GM21526 (cell line): ENCODE data around the gene MCCC1.
A peak's percentile ranks its signal among the peaks of the same experiment; 100 is the strongest.
"Not testable (repeated sequence)": the region's sequence is repeated elsewhere in the genome, so short reads cannot be mapped to it uniquely, and the experiment has no call there.

Experiments used
- ATAC-seq: cut with Tn5 transposase; IDR thresholded peaks from one replicate; pipeline ENCODE4 v1.9.1; 2021; ENCODE audit warnings: moderate library complexity; ENCODE audit not compliant: unreplicated experiment, low FRiP score

MCCC1 gene

DNA sequence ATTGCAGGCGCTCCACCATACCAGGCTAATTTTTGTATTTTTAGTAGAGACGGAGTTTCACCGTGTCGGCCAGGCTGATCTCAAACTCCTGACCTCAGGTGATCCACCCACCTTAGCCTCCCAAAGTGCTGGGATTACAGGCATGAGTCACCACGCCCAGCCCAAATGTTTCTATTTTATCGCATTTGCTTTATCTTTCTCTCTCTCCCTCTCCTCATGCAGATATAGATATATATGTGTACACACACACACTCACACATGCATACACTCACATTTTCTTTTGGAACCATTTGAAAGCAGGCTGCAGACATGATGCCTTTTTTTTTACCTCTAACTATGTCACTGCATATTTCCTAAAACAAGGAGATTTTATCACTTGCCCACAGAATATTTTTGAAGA is 7.3 kb upstream of the MCCC1 start:
- ATAC-seq: no peak

DNA sequence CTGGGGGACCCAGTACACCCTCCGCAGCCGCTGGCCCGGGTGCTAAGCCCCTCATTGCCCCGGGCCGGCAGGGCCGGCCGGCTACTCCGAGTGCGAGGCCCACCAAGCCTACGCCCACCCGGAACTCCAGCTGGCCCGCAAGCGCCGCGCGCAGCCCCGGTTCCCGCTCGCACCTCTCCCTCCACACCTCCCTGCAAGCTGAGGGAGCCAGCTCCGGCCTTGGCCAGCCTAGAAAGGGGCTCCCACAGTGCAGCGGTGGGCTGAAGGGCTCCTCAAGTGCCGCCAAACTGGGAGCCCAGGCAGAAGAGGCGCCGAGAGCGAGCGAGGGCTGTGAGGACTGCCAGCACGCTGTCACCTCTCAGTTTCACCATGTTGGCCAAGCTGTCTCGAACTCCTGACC is 4.7 kb upstream of the MCCC1 start:
- ATAC-seq: not testable (repeated sequence)

DNA sequence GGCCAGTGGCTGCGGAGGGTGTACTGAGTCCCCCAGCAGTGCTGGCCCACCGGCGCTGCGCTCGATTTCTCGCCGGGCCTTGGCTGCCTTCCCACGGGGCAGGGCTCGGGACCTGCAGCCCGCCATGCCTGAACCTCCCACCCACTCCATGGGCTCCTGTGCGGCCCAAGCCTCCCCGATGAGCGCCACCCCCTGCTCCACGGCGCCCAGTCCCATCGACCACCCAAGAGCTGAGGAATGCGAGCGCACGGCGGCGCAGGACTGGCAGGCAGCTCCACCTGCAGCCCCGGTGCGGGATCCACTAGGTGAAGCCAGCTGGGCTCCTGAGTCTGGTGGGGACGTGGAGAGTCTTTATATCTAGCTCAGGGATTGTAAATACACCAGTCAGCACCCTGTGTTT is 1.7 kb upstream of the MCCC1 start:
- not testable (repeated sequence) for ATAC-seq

DNA sequence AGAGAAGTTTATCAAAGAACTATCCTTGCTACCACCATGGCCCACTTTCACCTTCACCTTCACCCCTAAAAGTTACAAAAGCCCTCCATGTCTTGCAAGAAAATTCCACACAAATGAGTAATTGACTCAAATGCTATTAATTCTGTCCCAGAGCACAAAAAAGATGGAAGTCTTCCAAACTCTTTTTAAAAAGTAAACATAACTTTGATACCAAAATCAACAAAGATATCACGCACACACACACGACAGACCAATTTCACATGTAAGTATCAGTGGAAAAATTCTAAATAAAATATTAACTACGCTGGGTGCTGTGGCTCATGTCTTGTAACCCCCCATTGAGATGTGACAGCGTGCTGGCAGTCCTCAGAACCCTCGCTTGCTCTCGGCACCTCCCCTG is 1.1 kb upstream of the MCCC1 start:
- no peak for ATAC-seq

DNA sequence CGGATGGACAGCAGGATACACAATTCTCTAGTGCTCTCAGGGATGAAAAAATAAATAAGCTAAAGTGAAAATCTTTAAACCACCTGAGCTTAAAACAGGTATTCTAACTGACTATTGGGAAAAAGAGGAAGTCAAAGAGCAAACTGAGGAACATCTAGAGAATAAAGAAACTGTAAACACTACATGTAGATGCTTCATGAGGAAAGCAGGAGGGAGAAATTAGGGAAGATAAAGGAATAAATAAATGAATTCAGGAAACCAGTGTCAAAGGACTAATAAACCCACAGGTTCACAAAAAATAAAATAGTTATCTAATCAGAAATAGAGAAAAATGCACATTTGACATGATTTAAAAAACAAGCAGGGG is 525 bp upstream of the MCCC1 start:
- ATAC-seq: peak; percentile 16

DNA sequence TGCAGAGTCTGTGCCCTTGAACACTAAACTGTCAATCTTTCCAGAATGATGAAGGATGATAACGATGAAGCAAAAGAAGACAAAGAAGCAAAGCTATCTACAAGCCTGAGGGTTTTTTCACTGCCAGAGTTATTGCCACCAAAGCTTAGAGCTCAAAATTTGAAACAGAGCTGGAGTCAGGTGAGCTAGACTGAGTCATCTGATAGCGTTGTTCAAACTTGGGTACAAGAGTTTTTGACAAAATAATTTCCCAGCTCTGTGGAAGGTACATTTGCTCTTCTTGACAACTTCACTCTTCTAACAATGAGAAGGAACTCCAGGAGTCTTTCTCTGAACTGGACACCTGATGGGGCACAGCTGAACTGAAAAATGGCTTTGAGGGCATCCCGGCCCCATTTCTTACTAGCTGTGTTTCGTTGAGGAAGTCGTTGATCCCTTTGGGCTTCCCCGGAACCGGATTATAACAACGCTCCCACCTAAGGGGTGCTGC is 715 bp downstream of the MCCC1 start:
- ATAC-seq: peak; percentile 9

DNA sequence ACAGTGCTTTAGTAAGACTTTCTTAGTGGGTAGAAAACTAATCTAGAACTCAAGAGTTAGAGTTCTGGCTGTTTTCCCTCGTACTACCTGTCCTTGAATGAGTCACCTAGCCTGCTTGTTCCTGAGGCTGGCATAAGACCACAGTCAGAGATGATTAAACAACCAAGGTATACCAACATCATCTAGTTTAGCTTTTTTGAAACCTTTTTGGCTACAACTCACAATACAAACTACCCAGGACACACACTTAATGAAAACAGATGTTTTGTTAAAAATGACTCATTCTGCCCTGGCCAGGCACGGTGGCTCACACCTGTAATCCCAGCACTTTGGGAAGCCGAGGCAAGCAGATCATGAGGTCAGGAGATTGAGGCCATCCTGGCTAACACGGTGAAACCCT is 4.6 kb downstream of the MCCC1 start:
- ATAC-seq: no peak

DNA sequence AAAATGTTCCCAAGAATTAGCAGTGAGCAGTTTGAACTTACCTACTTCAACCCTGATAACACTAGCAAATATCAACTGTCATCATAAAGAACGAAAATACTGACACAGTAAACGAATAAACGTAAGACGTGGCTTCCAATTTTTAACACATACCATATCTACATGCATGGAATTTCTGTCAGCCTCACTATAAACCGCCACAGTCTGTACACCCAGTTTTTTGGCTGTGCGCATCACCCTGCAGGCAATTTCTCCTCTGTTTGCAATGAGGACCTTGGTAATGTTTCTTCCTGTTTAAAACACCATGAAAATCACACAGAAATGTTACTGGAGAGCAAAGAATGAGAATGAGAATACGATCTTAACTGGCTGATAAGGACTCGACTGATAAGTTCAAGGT is 7.0 kb downstream of the MCCC1 start:
- no peak for ATAC-seq

DNA sequence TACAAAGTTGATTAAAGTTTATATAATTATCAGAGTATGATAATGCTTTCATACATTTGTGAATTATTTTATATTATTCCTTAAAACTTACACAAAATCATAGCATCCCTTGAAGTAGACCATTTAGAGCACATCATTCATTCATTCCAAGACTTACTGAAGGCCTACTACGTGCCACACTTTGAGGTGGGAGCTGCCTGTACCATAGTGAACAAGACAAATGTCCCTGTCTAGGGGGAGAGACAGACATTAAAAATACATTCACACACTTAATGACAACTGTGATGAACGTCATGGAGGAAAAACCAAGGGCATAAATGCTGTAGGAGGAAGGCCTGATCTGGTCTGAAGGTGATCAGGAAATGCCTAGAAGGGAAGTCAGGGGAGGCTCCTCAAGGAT is 12.1 kb downstream of the MCCC1 start:
- ATAC-seq: no peak

DNA sequence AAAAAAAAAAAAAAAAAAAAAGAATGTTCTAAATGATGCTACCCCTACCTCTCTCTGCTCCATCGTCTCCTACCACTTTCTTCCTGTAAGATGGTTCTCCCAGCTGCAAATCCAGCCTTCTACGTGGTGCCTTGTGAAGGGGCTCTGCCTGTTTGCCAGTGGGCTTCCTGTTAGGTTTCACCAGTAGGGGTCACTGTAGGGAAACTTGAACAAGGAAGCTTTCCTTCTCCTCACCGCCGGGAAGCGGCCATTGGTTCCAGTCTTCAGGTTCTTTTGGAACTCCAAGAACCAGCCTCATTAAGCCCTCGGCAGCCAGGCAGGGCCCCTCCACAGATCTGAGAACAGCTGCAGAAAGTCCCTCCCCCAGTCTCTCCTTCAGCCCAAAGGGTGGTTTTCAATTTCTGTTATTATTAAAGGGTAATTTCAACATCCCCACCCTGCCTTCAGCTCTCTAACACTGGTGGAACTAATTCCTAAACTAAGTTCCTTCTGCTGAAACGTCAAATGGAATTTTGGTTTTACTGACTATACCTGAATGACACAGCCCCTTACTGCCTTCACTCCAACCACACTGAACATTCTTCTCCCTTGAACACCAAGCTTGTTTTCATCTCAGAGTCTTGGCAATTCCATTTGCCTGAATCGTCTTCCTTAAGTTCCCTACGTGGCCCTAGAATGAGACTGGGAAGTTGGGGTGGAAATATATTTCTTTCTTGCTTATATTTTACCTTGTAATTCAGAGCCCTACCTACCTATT is 13.5 kb downstream of the MCCC1 start:
- no peak for ATAC-seq

DNA sequence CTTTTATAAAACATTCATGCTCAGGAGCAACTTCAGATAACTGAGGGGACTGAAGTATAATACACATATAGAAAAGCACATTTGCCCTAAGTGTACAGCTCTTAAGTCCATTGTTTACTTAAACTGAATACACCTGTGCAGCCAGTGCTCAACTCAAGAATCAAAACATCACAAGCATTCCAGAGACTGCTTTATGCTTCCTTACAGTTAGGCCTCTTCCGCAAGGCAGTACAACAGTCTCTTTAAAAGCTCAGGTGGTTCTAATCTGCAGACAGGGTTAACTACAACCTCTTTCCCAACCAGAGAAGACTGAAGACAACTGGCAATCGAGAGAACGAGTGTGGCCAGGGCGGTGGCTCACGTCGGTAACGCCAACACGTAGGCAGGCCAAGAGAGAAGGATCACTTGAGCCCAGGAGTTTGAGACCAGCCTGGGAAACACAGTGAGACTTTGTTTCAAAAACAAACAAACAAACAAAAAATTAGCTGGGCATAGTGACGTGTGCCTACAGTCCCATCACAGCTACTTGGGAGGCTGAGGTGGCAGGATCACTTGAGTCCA is 16.9 kb downstream of the MCCC1 start:
- ATAC-seq: no peak

DNA sequence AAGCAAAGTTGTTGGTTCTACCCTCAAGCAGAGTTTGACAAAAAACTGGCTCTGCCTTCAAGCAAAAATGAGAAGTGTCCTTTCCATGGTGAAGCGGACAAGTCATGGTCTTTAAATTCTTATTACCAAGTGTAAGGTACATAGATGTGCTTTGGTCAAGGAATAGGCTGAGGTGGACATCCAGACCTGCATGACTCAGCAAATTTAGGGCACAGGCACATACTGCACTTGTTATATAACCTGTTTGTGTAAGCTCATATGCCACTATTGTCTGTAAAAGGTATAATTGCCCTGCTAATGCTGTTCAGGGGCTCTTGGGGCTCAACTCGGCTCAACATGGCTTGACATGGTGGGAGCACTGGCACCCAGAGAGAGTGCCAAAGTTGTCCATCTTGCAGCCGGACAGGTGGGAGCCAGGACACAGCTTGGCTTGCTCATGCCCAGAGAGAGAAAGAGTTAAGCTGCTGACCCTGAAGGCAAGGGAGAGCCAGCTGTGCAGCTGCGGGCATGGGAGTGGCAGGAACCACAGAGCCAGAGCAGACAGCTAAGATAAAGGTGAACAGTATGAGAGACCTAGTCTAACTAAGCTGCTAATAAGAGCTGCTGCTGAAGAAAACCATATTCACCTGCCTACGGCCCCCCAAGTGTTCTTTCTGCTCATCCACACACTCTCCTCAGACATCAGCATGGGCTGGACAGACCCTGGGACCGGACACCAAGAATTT is 17.7 kb downstream of the MCCC1 start:
- no peak for ATAC-seq

DNA sequence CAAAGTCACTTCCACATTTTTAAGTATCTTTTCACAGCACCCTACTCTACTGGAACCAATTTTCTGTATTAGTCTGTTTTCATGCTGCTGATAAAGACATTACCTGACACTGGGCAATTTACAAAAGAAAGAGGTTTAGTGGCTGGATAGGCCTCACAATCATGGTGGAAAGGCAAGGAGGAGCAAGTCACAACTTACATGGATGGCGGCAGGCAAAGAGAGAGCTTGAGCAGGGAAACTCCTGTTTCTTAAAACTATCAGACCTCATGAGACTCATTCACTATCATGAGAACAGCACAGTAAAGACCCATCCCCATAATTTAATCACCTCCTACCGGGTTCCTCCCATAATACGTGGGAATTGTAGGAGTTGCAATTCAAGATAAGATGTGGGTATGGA is 18.7 kb downstream of the MCCC1 start:
- ATAC-seq: no peak

DNA sequence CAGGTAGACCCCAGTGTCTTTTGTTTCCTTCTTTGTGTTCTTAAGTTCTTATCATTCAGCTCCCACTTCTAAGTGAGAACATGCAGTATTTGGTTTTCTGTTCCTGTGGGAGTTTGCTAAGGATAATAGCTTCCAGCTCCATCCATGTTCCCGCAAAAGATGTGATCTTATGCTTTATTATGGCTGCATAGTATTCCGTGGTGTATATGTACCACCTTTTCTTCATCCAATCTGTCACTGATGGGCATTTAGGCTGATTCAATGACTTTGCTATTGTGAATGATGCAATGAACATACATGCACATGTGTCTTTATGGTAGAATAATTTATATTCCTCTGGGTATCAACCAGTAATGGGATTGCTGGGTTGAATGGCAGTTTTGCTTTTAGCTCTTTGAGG is 24.4 kb downstream of the MCCC1 start:
- ATAC-seq: no peak

DNA sequence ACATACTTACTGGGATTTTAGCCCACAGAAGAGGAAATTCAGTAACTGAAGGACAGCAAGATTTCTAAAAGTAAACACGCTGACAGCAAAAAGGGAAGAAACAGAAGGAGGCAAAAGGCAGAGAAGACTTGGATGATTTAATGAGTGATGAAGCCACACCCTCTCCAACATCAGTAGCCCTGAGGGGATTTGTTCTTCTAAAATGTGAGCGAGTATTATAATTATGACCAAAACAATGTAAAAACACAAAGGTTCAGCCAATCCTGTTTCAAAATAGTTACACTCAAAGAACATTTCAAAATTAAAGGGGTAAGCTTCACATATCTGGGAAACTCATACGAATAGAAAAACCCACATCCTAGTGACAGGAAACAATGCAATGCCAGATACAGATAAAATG is 25.0 kb downstream of the MCCC1 start:
- no peak for ATAC-seq

DNA sequence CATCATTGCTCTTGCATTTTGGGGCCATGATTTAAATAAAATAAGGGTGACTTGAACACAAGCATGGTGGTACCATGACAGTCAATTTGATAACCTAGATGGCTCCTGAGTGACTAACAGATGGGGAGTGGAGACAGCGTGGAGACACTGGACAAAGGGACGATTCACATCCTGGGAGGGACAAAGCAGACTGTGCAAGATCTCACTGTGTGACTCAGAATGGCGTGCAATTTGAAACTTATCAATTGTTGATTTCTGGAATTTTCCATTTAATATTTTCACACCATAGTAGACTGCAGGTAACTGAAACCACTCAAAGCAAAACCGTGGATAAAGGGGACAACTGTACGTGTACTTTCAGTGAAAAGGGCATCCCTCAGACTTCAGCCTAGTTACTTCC is 25.5 kb downstream of the MCCC1 start:
- ATAC-seq: no peak

DNA sequence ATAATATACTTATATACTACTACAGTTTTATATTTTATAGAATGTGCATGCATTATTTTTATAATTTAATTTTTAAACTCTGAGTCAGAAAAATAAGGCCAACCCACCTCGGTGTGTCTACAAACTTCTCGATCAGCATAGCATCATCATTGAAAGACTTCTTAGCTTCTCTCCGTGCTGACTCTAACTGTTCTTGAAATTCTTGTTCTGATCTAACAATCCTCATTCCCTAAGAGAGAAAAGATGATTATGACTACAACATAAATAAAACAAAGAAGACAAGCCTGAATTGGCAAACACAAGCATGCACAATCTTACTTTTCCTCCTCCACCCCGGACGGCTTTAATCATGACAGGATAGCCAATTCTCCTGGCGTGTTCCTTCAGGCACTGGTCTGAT is 28.4 kb downstream of the MCCC1 start:
- no peak for ATAC-seq

DNA sequence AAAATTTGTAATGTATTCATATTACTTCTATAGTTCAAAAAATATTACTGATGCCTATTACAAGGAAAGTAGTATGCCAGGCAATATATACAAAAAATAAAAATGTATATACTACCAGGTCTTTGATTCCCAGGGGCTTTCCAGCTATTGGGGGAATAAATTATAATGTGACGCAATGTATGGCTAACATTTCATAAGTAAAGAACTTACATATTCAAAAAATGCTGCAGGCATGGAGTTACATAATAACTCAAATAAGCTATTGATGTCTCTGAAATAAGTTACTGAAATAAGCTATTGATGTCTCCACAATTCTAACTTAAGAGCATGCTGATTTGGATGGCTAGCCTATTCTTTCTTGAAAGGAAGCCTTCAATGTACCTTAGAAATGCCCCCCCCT is 30.2 kb downstream of the MCCC1 start:
- ATAC-seq: no peak

DNA sequence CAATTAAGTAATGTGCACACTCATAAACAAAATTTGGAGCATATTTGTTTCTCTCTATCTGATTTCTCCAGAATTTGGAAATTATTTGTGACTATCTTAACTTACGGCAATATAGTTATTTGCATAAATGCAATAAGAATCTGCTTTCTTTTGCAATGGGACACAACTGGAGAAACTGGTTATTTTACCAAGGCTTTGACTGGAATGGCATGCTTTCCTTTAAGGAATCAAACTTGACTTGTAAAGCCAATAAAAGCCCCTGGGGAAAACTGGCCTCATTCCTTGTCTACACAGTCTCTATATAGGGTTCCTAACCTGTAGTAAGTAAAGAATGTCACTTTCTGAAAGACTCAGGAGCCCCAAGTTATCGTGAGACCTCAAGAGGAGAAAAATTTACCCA is 32.4 kb downstream of the MCCC1 start:
- not testable (repeated sequence) for ATAC-seq

DNA sequence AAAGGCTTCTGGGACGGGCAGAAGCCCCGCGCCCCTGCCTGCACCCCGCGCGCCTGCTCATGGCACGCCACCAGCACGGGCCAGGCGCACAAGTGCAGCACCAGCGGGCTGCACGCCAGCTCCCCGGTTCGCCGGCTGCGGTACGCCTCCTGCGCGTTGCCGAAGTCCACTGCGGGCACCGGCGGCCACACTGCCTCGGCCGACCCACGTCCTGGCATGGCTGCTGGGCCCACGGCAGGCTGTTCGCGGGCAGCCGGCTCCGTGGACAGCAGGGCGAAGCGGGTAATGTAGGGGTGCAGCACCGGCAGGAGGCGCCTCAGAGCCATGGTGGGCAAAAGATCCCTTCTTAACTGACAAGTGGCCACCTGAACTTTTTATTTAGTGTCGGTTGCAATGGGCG is 34.8 kb downstream of the MCCC1 start:
- no peak for ATAC-seq

DNA sequence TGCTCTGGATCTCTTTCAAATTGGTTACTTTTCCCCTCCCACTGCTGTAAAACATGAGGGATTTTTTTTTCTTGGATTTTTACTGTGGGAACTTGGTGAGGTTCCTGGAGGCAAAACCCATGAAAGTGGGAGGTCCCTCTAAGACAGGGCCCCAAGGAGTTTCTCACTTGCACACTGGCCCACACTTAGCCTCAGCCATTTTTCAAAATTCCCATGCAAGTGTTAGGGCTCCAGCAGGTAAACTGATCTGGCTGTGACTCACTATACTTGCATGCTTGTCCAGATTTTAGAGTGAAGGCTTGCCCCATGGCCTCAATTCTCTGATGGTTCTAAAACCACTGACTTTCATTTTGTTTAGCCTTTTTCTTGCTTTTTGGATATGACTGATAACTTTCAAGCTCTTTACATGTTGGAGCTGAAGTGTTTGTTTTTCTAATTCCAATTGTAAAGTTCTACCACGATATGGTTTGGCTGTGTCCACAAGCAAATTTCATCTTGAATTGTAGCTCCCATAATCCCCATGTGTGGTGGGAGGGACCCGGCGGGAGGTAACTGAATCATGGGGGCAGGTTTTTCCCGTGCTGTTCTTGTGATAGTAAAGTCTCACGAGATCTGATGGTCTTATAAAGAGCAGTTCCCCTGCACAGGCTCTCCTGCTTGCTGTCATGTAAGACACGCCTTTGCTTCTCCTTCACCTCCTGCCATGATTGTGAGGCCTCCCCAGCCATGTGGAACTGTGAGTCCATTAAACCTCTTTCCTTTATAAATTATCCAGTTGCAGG is 37.7 kb downstream of the MCCC1 start:
- ATAC-seq: no peak
